GM18909 (cell line): ENCODE measurements around the gene GAK.

ENCODE experiments used
- ATAC-seq: cut with Tn5 transposase; IDR thresholded peaks from one replicate; pipeline ENCODE4 v1.9.1; 2021; ENCODE audit warnings: mild to moderate bottlenecking; ENCODE audit not compliant: unreplicated experiment, poor library complexity

Gene GAK

DNA sequence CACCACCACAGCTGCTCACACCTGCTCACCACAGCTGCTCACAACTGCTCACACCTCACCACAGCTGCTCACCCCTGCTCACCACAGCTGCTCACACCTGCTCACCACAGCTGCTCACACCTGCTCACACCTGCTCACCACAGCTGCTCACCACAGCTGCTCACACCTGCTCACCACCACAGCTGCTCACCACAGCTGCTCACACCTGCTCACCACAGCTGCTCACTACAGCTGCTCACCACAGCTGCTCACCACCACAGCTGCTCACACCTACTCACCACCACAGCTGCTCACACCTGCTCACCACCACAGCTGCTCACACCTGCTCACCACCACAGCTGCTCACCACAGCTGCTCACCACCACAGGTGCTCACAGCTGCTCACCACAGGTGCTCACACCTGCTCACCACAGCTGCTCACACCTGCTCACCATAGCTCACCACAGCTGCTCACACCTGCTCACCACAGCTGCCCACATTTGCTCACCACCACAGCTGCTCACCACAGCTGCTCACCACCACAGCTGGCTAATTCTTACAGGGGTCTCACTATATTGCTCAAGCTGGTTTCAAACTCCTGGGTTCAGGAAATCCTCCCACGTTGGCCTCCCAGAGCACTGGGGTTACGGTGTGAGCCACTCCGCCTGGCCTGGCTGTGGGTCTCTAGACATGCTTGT lies 75.8 kb downstream of the GAK start:
- no peak for ATAC-seq

DNA sequence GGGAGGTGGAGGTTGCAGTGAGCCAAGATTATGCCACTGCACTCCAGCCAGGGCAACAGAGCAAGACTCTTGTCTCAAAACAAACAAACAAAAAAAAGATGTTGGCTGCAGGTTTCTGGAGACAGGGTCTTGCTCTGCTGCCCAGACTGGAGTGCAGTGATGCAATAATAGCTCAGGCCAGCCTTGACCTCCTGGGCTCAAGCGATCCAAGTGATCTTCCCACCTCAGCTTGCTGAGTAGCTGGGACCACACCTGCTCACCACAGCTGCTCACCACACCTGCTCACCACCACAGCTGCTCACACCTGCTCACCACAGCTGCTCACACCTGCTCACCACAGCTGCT lies 76.3 kb downstream of the GAK start:
- no peak for ATAC-seq

DNA sequence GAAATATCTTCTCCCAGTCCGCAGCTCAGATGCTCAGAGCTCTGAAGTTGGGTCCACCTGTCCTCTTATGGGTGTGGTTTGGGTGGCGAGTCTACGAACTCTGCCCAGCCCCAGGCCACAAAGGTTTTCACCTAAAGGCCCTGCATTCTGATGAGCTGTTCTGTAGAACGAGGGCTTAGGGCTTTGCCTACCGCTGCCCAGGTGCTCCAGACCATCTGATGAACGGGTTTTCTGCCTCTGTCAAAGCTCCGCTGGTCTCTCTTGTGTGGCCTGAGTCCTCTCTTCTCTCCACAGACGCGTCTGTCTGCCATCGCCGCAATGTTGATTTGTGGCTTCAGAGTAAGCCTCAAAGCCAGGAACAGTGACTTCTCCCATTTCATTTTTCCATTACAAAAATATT lies 77.8 kb downstream of the GAK start:
- ATAC-seq, result no peak

DNA sequence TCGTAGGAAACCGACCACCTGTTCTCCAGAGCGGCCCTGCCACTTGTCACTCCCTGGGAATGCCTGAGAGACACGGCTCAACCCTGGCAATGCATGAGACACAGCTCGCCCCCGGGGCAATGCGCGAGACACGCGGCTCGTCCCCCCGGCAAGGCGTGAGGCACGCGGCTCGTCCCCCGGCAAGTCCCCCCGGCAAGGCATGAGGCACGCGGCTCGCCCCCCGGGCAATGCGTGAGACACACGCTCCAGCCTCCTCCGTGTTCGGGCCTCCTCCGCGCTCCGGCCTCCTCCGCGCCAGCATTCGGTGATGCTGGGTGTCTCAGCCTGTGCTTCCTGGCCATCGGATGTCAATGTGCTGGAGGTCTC lies 78.7 kb downstream of the GAK start:
- no peak for ATAC-seq

DNA sequence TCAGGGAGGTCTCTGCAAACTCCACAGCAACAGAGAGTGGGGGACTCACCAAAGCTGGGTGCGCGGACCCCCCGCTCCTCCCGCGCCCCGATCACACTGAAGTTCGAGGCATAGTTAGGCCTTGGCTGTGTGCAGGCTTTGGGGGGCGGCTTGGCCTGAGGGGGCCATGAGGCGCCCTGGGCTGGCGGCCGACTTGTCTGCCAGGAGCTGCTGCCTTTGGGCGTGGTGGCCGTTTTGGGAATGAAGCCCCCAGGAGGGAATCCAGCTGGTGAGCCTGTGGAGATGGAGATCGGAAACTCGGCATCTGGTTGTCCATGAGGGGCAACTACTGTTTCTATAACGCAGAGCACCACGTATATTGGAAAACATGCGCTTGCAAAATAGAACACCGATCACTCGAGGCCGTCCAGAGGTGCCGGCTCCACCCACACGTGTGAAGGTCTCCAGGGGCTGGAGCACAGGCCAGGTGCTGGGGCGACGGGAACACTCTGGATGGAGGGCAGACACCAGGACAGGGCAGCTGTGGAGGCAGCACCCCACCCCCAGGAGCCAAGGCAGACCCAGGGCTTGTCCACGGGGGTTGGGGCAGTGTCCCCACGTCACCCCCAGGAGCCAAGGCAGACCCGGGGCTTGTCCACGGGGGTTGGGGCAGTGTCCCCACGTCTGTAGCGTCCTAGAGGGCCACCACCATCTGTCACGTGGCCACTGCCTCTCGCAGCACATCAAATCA lies 80.2 kb downstream of the GAK start:
- no peak for ATAC-seq

DNA sequence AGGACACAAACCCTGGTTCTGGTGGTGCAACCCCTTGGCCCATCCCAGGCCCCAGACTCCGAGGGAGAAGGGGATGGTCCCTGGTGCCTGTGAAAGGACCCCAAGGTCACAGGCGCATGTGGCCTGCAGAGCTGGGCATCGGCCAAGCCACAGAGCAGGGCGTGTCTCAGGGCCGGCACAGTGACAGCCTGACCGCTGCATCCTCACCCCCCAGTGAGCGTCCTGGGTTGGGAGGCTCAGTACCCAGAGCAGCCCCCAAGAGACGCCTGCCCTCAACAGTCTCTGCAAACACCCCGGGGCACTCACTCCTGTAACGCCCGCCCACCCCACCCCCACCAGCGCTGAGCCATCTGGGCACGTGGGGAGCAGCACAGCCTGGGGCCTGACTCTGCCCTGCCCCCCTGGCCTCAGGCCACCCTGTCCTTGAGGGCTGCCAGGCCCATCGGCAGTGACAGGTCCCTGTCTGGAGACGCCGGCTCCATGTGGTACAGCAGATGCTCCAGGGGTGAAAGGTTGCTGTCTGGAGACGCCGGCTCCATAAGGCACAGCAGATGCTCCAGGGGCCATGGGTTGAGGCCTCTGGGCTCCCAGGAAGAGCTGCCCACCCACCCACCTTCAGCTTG lies 81.7 kb downstream of the GAK start:
- no peak for ATAC-seq

DNA sequence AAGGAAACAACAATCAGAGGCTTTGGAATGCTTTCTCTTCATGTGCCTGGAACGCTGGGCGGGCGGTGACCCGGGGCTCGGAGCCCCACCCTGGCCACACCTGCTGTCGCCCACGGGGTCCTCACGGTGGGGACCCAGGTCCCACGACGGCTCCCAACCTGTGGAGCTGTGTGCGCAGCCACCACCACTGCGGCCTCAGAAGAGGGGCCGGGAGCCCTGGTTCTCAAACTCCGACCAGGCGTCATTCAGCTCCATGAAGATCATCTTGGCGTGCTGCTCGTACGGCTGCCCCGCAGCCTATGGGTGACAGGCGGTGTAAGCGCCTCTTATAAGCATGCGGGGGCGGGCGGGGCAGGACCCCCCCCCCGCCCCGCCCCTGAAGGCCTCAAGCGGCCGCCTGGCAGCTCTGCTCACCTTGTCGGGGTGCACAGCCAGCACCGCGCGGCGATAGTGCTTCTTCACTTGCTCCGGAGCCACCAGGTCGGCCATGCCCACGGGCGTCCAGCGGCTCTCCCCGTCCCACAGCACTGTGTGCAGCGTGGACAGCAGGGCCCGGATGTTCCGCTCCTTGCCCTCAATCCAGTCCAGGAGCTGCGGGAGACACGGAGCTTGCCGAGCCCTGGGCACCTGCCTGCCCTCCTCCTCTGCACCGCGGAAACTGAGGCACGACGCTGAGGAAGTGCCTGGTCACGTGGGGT lies 82.5 kb downstream of the GAK start:
- ATAC-seq, result no peak

DNA sequence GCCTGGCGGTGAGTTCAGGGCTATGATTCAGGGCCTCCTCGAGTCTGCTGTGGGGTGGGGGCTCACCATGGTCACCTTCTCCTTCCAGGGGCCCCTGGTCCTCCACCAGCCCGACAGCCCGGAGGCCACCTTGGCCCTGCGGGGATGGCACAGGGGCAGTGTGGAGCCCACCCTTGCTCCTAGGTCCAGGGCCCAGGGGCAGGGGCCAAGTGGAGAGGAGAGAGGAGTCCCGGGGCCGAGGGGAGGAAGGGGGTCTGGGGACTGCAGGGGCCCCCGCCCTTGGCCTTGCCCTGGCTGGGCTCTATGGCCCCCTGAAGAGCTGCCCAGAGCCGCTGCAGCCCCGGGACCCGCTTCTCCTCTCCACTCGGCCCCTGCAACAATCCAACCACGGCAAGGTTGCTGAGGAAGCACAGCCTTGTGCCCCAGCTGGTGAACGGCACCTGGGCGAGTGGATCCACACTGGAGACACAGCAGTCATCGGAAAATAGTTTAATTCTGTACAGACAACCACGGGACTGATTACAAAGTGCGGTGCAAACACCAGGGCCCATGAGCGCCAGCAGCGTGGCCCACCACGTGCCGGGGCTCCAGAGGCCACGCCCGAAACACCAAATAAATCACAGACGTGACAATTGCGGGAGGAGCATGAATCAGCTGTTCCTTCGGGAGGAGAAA lies 83.2 kb downstream of the GAK start:
- no peak for ATAC-seq

DNA sequence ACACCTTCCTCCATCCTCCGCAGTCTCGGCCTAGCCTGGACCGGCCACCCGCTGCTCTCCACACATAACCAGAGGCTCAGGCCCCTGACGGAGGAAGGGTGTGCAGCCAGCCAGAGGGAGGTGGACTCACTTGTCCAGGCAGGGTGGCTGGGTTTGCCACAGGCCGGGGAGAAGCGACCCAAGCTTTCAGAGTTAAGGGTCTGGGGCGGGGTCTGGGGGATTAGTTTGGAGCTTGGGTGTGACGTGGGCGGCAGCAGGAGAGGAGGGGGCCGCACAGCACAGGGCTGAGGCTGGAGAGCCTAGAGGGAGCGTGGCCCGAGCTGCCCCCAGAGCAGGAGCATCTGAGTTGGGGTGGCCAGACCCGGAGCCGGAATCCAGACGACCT lies 83.8 kb downstream of the GAK start:
- no peak for ATAC-seq

DNA sequence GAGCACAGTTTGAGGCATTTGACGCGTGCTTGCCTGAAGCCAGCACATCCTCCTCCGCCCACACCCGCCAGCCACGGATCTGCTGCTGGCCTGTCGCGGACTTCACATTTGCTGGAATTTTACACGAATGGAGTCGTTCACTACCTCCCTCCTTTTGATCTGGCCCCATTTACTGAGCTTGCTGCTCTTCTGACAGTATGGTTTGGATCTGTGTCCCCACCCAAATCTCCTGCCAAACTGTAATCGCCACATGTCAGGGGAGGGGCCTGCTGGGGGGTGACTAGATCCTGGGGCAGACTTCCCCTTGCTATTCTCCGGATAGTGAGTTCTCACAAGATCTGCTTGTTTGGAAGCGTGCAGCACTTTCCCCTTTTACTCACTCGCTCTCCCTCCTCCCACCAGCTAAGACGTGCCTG lies 86.3 kb downstream of the GAK start:
- ATAC-seq, result no peak

DNA sequence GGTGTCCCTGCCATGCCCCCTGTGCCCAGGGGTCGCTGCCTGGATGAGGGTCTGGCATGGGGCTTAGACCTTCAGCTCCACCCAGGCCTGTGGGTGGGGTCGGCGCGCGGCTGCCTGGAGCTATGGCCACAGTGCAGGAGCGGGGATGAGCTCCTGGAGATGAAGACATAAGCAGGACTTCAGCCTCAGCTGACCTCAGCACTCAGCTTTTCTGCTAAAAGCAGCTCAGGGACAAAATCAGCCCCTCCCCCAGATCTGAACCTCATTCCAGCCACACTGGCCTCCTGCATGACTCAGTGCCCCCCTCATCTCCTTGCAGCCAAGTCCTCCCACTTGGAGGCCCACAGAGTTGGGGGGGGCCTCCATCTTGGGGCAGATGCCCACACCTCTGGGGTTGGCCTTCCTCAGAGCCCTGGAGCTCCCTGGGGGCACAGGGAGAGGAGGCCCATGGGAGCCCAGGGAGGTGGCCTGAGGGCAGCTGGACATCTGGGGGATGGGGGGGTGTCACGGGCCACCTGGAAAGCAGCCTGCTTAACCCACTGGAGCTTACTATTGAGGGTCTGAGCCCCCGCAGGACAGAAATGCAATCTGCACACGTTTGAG lies 86.8 kb downstream of the GAK start:
- ATAC-seq, result no peak

DNA sequence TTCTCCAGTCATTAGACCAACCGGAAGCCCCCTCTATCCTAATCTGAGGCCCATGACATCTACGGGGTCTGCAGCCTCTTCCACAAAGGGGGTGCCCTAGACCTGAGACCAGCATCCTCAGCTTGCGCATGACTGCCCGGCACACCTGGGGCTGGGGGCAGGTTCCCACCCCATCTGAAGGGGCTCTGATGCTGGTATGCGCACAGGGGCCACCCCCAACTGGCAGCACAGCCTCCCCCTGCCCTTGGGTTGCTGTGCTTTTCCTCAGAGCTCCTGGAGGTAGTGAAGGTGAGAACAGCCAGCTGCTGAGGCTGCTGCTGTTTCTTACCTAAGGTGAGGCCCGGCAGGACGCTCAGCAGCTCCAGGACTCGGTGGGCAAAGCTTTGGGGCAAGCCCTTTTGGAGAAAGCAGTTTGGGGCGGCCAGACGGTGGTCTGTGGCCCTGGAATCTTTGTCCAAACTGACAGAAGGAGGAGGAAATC lies 87.3 kb downstream of the GAK start:
- no peak for ATAC-seq

DNA sequence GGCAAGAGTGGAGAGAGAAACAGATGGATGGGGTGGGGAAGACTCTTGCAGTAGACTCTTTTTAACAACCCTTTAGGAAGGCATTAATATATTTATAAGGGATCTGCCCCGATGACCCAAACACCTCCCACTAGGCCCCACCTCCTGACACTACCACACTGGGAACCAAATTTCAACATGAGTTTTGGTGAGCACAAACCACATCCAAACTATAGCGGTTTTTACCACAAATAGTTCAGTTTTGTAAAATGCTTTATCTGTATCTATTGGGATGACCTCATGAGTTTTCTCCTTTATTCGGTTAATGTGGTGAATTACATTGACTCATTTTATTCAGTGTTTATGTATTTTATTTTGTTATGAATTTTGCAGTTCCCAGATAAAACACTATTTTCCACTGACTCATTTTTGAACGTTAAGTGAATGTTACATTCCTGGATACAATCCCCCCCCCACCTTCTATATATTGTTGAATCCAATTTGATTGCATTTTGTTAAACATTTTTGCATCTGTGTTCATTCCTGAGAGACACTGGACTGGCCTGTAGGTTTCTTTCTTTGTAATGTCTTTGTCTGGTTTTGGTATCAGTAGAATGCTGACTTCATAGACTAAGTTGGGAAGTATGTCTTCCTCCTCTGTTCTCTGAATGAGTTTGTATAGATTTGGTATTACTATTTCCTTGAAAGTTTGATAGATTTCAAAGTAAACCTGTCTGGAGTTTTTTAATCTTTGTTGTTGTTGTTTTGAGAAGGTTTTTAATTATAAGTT lies 92.3 kb downstream of the GAK start:
- no peak for ATAC-seq

DNA sequence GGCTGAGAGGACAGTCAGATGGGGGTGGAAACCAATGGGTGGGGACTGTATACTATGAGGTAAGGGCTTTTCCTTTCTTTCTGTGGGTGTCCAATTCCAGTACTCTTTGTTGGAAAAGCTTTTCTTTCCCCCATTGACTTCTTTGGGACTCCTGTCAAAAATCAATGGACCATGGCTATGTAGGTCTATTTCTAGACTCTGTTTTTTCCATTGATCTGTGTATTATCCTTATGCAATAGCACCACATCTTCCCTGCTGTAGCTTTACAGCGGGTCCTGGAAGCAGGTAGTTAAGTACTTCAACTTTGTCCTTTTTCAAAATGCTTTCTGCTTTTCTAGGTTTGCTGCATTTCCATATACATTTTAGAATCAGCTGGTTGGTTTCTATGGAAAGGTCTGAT lies 94.3 kb downstream of the GAK start:
- ATAC-seq, result no peak

DNA sequence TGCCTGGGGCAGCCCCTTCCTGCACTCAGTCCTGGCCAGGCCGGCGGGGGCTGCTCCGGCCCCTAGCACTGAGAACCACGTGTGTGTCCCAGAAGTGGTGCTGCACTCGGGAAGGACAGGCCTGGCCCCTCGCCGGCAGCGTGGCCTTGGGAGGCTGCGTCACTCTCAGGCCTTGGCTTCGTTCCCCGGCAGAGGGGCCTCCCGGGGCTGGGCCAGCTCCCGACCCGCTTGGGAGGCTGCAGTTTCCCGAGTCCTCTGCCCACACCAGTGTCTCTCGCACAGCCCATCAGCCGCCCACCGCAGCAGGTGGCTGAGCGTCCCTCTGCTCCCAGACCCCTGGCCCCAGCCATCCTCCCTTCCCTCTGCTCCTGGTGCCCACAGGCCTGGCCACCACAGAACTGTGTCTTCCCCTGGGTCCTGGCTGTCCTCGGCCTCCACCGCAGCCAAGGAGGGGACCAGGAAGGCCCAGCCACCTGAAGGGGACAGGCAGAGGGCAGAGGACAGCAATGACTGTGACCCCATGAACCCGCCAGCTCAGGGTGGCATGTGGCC lies 95.3 kb downstream of the GAK start:
- ATAC-seq, result no peak

DNA sequence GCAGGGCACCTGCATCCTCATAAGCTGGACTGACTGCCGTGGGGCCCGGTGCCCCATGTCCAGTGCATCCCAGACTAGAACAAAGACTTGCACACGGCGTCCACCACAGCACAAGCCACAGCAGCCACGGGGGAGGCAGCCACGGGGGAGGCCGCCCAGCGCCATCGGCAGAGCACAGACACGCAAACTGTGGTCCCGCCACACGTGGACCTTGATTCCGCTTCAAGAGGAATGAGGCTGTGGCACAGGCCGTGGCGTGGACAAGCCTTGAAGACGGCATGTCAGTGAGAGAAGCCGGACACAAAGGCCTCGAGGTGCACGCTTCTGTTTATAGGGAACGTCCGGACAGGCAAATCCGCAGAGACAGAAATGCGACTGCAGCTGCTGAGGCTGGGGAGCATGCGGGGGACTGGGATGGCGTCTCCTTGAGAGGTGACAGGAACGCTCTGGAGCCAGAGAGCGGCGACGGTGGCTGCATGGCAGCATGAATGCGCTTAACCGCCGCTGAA lies 96.1 kb downstream of the GAK start:
- ATAC-seq, result no peak

DNA sequence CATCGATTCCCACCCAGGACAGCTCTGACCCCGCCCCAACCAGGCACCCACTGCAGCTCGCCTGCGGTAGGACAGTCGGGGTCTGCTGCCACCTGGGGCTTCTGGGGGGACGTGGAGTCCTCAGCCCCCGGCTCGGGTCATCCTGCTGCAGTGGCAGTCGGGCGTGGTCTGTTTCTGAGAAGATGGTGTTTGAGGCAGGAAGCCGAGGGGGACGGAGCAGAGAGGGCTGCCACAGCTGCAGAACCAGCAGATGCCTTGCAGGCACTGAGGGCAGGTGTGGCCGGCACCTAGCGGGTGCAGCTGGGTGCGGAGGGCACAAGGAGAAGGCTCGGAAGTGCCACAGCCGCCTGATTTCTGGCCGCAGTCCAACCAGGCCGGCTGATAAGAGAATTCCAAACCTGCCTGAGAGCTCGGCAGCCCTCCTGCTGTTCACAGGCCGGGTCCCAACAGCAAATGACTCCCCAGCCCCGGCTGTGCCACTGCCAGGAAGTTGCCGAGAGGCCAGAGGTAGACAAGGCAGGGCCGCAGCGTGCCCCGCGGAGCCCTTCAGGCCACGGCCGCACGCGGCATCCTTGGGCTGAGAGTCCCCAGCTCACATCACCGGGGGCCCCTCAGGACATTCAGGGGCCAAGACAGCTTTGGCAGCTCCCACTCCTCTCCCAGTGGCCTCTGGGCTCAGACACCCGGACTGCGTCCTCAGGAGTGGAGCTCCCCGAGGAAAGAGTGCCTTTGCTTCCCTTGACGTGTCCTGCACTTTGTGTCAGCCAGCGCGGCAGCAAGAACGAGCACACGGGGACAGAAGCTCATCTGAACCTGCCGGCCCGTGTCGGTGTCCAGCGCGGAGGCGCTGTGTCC lies 96.7 kb downstream of the GAK start:
- no peak for ATAC-seq
